Vagina (tissue), 2 donors: ENCODE results near the gene FAM78B.

Experiments used
- POLR2A ChIP-seq, 2 donors: fragments of 450-650 bp; IDR thresholded peaks; one replicate each; pipeline ENCODE4 v1.6.1; 2017; ENCODE audit warnings: antibody characterized with exemption in 2 of 2, mild to moderate bottlenecking in 2 of 2, moderate library complexity in 2 of 2
- POLR2AphosphoS5 ChIP-seq, 2 donors: sonication (generic); formaldehyde crosslinking; IDR thresholded peaks; one replicate each; pipeline ENCODE4 v1.9.0; 2017; ENCODE audit warnings: antibody characterized with exemption in 2 of 2, mild to moderate bottlenecking in 2 of 2, low read depth in 1 of 2; ENCODE audit not compliant: insufficient read depth in 1 of 2
- TF ChIP-seq, protein P1 (sequence below), 3 experiments: fragments of 450-650 bp in 2 of 3; fragments of 200-600 bp in 1 of 3; sonication (generic) in 1 of 3; IDR thresholded peaks; one replicate each; pipeline ENCODE4 v1.5.1; 2017 to 2019; ENCODE audit warnings: antibody characterized with exemption in 3 of 3, mild to moderate bottlenecking in 2 of 3, moderate library complexity in 2 of 3

DNA sequence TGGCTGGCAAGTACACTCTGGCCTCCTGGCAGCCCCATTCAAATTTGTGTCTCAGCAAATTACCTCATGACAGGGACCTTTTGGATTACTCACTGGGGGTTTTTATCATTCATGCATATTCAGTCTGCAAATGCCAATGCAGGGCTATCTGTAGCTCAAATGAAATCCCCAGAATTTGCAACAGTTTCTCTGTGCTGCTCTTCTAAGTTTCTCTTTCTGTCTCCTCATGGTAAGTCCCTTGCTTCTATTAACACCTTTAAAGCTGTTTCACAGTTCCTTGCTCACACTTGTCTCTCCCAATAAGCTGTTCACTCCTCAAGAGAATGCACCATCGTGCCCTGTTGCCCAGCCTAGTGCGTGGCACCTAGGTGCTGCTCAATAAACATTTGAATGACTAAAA, 3.3 kb upstream of the FAM78B start:
- TF ChIP-seq, protein P1, sequence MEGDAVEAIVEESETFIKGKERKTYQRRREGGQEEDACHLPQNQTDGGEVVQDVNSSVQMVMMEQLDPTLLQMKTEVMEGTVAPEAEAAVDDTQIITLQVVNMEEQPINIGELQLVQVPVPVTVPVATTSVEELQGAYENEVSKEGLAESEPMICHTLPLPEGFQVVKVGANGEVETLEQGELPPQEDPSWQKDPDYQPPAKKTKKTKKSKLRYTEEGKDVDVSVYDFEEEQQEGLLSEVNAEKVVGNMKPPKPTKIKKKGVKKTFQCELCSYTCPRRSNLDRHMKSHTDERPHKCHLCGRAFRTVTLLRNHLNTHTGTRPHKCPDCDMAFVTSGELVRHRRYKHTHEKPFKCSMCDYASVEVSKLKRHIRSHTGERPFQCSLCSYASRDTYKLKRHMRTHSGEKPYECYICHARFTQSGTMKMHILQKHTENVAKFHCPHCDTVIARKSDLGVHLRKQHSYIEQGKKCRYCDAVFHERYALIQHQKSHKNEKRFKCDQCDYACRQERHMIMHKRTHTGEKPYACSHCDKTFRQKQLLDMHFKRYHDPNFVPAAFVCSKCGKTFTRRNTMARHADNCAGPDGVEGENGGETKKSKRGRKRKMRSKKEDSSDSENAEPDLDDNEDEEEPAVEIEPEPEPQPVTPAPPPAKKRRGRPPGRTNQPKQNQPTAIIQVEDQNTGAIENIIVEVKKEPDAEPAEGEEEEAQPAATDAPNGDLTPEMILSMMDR (IDR thresholded peaks at IDR 0.05) = no peak
- no peak for TF ChIP-seq POLR2A (IDR thresholded peaks at IDR 0.05)
- no peak for TF ChIP-seq POLR2AphosphoS5 (IDR thresholded peaks at IDR 0.05; ENCODE audit: insufficient read depth in 1 of 2, low read depth in 1 of 2)
